ENCODE measurements around the gene IFI30. TPM values are rescaled to one million over a fixed set of nuclear protein-coding genes. Genes with fewer than 3 reads are reported as not detected.

IFI30 gene
- total and polyA plus RNA-seq, 8 donors = 7.3 to 986 (median 13.0) TPM

DNA sequence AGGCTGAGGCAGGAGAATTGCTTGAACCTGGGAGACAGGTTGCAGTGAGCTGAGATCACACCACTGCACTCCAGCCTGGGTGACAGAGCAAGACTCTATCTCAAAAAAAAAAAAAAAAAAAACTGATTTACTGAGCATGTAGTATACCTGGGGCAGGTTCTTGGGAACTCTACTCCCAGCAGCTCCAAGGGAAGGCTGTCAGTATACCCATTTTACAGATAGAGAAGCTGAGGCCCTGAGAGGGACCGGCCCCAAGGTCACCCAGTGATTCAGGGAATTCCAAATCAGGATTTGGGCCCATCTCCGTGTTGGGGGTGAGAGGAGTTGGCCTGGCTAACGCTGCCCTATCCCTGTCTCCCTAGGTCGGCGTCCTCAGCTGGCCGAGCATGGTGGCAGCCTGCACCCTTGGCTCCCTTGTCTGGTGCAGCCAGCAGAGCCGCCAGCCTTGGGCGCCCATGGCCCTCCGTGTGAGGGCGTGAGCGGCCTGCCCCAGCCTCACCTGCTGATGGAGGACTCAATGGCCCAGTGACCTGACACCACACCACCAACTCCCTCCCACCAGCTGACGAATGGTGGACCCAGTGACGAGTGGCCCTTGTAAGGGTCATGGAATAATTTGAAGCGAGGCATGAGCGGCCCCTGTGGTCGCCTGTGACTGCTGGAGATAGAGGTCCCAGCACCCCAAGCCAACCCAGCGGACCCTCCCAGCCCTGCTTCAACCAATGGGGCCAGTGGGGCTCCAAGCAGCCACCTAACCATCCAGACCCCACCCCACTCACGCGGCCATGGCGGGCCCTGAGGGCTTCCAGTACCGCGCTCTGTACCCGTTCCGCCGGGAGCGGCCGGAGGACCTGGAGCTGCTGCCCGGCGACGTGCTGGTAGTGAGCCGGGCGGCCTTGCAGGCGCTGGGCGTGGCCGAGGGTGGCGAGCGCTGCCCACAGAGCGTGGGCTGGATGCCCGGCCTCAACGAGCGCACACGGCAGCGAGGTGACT, 18.2 kb upstream of the IFI30 start:
- TF ChIP-seq, protein P1, sequence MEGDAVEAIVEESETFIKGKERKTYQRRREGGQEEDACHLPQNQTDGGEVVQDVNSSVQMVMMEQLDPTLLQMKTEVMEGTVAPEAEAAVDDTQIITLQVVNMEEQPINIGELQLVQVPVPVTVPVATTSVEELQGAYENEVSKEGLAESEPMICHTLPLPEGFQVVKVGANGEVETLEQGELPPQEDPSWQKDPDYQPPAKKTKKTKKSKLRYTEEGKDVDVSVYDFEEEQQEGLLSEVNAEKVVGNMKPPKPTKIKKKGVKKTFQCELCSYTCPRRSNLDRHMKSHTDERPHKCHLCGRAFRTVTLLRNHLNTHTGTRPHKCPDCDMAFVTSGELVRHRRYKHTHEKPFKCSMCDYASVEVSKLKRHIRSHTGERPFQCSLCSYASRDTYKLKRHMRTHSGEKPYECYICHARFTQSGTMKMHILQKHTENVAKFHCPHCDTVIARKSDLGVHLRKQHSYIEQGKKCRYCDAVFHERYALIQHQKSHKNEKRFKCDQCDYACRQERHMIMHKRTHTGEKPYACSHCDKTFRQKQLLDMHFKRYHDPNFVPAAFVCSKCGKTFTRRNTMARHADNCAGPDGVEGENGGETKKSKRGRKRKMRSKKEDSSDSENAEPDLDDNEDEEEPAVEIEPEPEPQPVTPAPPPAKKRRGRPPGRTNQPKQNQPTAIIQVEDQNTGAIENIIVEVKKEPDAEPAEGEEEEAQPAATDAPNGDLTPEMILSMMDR (IDR thresholded peaks at IDR 0.05) = no peak
- Histone ChIP-seq H3K4me3 (no peak overlapping the region), H3K4me1 (peaks cover 26 to 54% of the 10 kb centered on the region in 2 donors), H3K27ac (peak overlapping the region in 1 of 2 donors; percentile 50), H3K9me3 (no peaks in the 10 kb centered on the region), H3K27me3 (no peaks in the 10 kb centered on the region), H3K36me3 (peaks cover 0 to 16% of the 10 kb centered on the region in 2 donors)
- ATAC-seq = no peak
- intact Hi-C loops (cut with DNase I) = no loop called here
- DNase-seq = no peak

- Histone ChIP-seq H3K9me3 (no peaks in the 10 kb centered on the region), H3K4me3 (no peak overlapping the region), H3K4me1 (peaks cover 32 to 59% of the 10 kb centered on the region in 2 donors), H3K36me3 (peaks cover 0 to 10% of the 10 kb centered on the region in 2 donors), H3K27ac (peak overlapping the region; percentile 50 to 56), H3K27me3 (no peaks in the 10 kb centered on the region)
- ATAC-seq (no peak), DNase-seq (no peak)
- TF ChIP-seq, protein P1 (IDR thresholded peaks at IDR 0.05) = no peak
- intact Hi-C loops (cut with DNase I) = no loop called here
Measured at GRCh38 chr19:18156268-18156667, 17.3 kb upstream of the IFI30 start.

DNA sequence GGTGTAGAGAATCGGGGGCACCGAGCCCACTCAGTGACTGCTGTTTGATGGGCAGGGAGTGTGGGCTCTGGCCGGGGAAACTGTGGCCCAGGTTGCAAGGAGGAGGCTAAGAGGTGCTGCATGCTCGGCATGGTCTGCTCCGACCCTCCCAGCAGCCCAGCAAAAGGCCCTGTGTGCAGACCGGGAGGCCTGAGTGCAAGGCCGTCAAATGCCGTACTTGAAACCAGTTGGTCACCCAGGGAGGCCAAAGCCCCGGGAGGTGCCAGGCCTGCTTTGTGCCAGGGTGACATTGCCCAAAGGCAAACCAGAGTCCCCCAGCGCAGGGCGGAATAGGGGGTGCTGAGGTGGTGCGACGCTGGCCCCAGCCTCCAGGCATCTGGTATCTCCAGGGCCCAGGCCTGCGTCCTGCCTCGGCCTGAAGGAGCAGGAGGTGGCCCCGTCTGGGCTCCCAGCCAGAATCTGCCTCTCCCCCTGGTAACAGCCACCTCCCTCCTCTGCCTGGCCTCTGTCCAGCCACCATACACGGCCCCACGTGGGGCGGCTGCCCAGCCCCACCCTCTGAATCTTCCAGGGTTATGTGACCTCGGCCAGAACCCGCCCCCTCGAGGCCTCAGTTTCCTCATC, 16.7 kb upstream of the IFI30 start:
- Histone ChIP-seq H3K36me3 (peaks cover 0 to 12% of the 10 kb centered on the region in 2 donors), H3K4me1 (peaks cover 36 to 57% of the 10 kb centered on the region in 2 donors), H3K4me3 (no peak overlapping the region), H3K9me3 (no peaks in the 10 kb centered on the region), H3K27ac (peak overlapping the region; percentile 37 to 56), H3K27me3 (no peaks in the 10 kb centered on the region)
- intact Hi-C loops (cut with DNase I) = no loop called here
- TF ChIP-seq, protein P1 (IDR thresholded peaks at IDR 0.05) = no peak
- ATAC-seq (peak; percentile 26), DNase-seq (peak; percentile 74 to 94 (median 91))

GRCh38 chr19:18157465-18158063, 16.0 kb upstream of the IFI30 start:
- Histone ChIP-seq H3K9me3 (no peaks in the 10 kb centered on the region), H3K4me3 (no peak overlapping the region), H3K36me3 (peaks cover 0 to 18% of the 10 kb centered on the region in 2 donors), H3K4me1 (peaks cover 36 to 55% of the 10 kb centered on the region in 2 donors), H3K27me3 (no peaks in the 10 kb centered on the region), H3K27ac (peak overlapping the region in 1 of 2 donors; percentile 56)
- DNase-seq = peak in 1 of 4 donors; percentile 57
- intact Hi-C loops (cut with DNase I) = no loop called here
- ATAC-seq = no peak
- TF ChIP-seq, protein P1 (IDR thresholded peaks at IDR 0.05) = no peak

All from left lung (tissue), 10 donors.